ENCODE results near the gene PKP1.

GRCh38 chr1:201369209-201369608, 85.9 kb downstream of the PKP1 start:
- no peak for TF ChIP-seq ZNF747 (tag by site-specific recombination; IDR thresholded peaks at IDR 0.05)
- TF ChIP-seq ZNF394 (tag by site-specific recombination; IDR thresholded peaks at IDR 0.05; ENCODE audit: borderline replicate concordance): no peak
- TF ChIP-seq ZNF350 (tag by site-specific recombination; IDR thresholded peaks at IDR 0.05): no peak
- no peak for TF ChIP-seq CTCF (tag by site-specific recombination; IDR thresholded peaks at IDR 0.05)
- TF ChIP-seq ZNF704 (tag by site-specific recombination; IDR thresholded peaks at IDR 0.05): no peak
- no peak for TF ChIP-seq ZBTB10 (tag by site-specific recombination; IDR thresholded peaks at IDR 0.05)
- peak; percentile 76 for TF ChIP-seq REST (tag by site-specific recombination; IDR thresholded peaks at IDR 0.05)
- TF ChIP-seq ZNF843 (tag by site-specific recombination; IDR thresholded peaks at IDR 0.05): no peak
- no peak for TF ChIP-seq TCF7L2 (IDR thresholded peaks at IDR 0.05; ENCODE audit: borderline replicate concordance, low read depth, low read length)
- no peak for TF ChIP-seq ZFP37 (tag by site-specific recombination; IDR thresholded peaks at IDR 0.05)
- TF ChIP-seq ZNF391 (tag by site-specific recombination; IDR thresholded peaks at IDR 0.05; ENCODE audit: borderline replicate concordance, low read depth): no peak
- no peak for TF ChIP-seq YY2 (tag by site-specific recombination; IDR thresholded peaks at IDR 0.05)
- no peak for TF ChIP-seq ZFP3 (tag by site-specific recombination; IDR thresholded peaks at IDR 0.05; ENCODE audit: low read depth)

Data from HEK293 (cell line).